Kidney glomerular epithelial cell (primary cell): ENCODE measurements around the gene ABCC6.

Experiments used
- DNase-seq: peaks from one replicate; lab custom pipeline; 2025; lab: John Stamatoyannopoulos, UW

ABCC6 gene

DNA sequence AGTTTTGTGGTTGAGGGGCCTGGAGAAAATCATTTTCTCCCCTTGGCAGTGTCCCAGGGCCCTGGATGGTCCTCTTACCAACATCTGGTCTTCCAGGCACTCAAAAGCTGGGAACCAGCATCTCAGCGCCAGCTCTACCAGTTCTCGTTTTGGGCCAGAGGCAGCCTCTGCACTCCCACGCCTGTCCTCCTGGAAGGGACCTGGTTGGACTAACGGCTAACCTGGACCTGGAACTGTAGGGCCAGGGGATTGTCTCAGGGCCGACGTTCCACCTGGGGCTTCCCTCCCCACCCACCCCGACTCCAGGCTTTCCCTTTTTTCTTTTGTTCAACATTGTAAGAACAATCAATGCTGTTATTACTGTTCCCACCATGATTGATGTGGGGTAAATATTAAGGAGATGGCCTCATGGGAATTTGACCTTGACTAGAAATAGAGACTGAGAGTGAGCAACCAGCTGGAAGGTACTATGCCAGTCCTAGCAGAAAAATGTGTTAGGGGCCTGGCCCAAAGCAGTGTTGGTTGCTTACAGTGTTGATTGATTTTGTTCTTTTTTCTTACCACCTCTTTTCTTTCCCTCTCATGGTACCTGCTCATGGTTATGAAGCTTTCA, 81.4 kb downstream of the ABCC6 start:
- DNase-seq: no peak

DNA sequence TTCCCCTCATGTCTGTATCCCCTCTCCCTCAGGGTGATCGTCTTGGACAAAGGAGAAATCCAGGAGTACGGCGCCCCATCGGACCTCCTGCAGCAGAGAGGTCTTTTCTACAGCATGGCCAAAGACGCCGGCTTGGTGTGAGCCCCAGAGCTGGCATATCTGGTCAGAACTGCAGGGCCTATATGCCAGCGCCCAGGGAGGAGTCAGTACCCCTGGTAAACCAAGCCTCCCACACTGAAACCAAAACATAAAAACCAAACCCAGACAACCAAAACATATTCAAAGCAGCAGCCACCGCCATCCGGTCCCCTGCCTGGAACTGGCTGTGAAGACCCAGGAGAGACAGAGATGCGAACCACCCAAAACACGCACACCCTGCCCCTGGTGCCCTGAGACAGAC, 82.2 kb downstream of the ABCC6 start:
- DNase-seq: no peak

DNA sequence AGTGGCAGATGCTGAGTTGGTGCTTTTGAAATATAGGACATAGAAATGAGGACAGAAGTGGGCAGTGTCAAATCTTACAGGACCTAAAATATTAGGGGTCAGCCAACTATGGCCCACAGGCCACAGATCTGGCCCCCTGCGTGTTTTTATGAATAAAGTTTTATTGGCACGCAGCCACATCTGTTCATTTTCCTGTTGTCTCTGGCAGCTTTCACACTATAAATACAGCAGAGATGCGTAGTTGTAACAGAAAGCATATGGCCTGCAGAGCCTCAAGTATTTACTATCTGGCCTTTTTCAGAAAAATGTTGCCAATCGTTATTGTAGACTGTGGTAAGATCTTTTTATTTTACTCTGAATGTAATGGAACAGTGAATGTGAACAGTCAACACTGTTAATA, 82.8 kb downstream of the ABCC6 start:
- DNase-seq: no peak

DNA sequence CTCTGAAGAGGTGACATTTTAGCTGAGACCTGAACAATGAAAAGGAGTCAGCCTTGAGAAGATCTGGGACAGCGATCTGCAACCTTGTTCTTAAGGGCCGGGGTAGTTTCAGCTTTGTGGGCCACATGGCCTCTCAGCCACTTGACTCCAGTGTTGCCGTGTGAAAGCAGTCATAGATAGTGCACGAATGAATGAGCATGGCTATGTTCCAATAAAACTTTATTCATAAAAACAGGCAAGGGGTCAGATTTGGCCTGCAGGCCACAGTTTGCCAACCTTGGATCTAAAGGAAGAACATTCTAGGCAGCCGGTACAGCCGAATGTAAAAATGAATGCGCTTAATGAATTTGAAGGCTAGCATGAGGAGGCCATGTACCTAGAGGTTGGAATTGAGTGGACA, 83.5 kb downstream of the ABCC6 start:
- no peak for DNase-seq

DNA sequence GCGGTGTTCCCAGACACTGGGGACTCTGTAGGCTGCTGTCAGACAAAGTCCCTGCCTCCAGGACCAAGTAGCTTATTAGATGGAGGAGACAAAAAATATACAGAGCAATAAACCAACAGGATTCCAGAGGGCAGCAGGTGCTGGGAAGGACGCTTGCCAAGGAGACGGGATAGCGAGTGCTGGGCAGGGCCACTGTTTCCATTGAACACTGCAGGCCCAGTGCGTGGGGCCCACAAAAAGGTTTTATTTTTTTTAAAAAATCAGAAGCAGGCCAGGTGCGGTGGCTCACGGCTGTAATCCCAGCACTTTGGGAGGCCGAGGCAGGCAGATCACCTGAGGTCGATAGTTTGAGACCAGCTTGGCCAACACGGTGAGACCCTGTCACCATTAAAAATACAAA, 84.2 kb downstream of the ABCC6 start:
- DNase-seq: no peak

DNA sequence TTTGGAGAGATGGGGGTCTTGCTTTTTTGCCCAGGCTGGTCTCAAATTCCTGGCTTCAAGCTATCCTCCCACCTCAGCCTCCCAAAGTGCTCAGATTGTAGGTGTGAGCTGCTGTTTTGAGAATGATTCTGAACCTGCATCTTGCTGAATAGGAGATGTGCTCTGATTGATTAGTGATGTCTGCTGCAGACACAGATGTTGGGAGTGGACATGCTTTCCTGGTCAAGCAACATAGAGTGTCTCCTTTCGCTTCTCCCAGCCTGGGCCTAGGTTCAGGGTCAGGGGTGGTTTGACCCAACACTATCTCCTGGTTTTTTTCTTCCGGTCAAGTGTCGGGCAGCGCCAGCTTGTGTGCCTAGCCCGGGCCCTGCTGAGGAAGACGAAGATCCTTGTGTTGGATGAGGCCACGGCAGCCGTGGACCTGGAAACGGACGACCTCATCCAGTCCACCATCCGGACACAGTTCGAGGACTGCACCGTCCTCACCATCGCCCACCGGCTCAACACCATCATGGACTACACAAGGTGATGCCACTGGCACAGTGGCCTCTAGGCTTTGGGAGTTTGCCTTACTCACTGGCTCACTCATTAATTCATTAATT, 85.2 kb downstream of the ABCC6 start:
- DNase-seq: no peak

DNA sequence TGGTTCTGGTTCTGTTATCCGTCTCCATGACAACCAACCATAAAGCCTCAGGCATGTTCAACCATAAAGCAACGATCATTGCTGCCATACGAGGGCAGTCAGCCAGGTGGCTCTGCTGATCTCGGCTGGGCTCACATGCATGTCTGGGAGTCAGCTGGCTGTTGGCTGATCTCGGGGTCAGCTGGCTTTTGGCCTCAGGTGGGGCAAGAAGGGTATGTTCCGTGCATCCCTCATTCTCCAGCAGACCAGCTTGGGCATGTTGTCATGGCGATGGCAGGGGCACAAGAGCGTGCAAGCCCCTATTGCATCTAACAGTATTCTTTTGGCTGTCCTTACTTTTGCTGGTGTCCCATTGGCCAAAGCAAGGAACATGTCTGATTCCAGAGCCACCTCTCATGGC, 86.2 kb downstream of the ABCC6 start:
- DNase-seq: no peak

DNA sequence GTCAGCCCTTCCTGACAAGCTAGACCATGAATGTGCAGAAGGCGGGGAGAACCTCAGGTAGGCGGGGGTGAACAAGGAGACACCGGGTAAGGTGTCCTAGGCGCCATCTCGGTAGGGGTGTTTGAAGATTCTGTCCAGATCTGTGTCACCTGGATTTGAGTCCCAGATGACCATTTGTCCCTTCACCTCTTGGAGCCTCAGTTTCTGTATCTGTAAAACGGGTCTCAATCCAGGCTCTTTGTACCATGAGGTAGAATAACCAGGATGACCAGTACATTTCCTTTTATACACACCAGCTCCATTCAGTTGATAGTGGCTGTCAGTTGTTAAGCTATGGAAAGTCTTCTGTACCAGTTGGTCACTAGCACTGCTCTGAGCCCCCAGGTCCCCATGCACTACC, 86.7 kb downstream of the ABCC6 start:
- DNase-seq: no peak

DNA sequence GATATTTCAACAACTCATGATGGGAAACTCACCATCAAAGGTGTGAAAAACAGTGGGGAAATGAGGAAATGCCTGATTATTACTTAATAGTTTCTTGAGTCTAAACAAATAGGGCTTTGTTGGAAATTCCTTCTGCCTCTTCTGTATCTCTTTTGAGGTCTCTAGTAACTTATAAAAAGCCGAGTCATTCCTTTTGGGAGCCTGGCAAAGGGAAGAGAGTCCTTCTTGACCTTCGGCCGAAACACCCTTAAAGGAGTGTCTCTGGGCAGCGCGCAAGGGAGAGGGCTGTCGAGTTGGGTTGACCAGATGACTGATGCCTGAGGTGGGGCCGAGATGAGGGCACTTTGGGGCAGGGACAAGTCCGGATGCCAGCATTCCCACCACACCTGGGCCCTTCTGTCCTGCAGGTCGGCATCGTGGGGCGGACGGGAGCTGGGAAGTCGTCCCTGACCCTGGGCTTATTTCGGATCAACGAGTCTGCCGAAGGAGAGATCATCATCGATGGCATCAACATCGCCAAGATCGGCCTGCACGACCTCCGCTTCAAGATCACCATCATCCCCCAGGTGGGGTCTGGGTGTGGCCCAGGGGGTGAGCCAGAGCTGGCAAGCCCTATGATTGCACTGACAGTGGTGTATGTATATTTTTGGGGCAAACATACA, 89.2 kb downstream of the ABCC6 start:
- DNase-seq: no peak

DNA sequence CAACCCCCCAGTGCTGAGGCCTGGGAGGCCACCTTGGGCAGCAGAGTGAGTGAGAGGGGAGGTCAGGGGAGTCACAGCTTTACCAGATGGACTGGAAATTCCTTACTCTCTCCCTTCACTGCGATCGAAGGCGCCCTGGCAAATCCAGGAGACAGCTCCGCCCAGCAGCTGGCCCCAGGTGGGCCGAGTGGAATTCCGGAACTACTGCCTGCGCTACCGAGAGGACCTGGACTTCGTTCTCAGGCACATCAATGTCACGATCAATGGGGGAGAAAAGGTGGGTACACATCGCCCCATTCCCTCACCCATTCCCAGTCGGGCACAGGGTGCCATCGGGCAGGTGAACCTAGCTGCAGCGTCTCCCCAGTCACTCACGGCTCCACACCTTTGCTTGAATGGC, 91.6 kb downstream of the ABCC6 start:
- DNase-seq: no peak

DNA sequence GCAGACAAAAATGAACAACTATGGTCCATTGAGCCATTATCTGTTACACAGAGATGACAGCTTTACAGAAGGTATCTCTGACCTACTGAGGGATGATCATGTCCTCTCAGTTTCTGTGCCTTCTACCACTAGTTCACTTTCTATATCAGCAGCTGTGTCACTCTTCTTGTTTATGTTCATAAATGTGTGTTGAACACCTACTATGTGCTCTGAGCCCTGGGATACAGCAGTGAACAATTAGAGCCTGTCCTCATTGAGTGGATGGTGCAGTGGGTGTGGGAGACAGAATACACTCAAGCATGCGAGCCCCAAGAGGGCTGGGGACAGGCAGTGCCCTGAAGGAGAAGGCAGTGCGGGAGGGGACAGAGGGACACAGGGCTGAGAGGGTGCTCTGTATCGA, 92.1 kb downstream of the ABCC6 start:
- DNase-seq: no peak

DNA sequence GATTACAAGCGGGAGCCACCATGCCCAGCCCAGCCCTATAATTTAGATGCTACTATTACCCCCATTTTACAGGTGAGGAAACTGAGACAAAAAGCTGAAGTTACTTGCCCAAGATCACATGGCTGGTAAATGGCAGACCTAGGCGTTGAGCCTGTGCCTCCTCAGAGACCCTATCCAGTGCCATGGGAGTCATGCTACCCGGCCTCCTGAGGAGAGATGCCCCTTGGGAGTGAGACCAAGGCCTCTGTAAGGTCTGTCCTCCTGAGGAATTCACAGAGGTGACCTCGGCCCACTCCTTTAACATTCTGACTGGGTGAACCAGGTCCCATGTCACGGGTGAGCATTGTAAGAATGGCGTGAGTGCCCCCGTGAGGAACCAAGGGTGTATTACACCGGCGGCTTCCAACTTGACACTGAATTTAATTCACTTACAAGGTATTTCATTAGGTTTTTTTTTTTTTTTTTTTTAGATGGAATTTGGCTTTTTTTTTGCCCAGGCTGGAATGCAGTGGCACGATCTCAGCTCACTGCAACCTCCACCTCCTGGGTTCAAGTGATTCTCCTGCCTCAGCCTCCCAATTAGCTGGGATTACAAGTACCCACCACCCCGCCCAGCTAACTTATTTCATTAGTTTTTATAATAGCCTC, 95.7 kb downstream of the ABCC6 start:
- DNase-seq: peak; percentile 11

DNA sequence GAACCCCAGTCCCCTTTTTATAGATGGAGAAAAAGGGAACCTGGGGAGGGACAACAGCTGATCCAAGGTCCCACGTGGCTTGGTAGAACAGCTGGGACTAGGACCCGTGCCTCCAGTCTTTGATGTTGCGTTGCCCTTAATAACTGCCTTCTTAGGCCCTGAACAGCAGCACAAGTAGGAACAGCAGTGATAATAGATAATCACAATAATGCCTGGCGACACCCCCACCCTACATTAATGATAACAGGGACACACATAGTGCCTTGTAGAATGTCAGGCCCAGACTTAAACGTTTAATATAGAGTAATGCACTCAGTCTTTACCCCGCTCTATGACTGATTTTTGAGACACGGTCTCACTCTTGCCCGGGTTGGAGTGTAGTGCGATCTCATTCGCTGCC, 96.4 kb downstream of the ABCC6 start:
- DNase-seq: no peak

DNA sequence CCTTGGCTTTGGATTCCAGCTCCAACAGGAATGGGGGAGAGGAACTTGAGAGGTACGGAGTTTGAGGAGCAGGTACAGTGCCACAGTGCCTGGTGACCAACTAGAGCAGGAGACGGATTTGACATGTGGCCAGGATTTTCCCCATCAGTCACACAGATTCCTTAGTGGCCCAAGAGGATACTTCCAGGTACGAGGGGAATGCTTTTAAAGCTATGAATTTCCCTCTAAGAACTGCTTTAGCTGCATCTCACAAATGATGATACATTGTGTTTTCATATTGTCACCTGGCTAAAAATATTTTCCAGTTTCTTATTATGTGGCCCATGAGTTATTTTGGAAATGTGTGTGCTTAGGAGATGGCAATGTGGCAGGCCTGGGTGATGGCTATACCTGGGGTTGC, 98.3 kb downstream of the ABCC6 start:
- DNase-seq: no peak

DNA sequence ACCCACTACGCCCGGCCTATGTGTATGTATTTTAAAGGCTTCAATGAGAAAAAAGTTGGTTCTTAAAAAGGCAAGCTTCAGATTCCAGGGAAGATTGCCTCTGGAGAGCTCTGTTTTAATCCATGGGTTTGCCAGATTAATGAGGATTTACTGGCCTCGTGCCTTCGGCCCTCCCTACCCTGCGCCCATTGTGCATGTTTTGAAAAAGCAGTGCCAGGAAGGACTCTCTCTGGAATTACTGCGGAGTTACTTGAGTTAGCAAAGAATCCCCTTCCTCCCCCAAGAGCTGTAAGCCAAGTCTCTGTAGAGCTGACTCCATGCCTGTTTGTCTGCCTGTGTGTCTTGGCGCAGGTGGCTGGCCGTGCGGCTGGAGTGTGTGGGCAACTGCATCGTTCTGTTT, 98.9 kb downstream of the ABCC6 start:
- DNase-seq: no peak

DNA sequence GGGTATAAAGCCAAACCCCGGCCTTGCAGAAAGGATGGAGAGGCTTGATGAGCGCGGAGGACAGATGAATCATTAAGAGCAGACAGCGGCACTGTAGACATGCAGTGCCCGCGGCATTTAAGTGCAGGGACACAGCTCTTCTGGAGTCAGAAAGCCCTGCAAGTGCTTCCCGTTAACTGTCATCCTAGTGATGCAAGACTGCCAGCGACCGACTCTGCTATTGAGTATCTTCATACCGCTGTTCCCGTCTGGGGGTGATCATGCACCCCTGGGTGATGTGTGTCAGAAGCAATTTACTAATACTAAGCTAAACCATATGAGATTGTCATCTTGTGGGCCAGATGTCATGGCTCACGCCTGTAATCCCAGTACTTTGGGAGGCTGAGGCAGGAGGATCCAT, 101.0 kb downstream of the ABCC6 start:
- DNase-seq: no peak

DNA sequence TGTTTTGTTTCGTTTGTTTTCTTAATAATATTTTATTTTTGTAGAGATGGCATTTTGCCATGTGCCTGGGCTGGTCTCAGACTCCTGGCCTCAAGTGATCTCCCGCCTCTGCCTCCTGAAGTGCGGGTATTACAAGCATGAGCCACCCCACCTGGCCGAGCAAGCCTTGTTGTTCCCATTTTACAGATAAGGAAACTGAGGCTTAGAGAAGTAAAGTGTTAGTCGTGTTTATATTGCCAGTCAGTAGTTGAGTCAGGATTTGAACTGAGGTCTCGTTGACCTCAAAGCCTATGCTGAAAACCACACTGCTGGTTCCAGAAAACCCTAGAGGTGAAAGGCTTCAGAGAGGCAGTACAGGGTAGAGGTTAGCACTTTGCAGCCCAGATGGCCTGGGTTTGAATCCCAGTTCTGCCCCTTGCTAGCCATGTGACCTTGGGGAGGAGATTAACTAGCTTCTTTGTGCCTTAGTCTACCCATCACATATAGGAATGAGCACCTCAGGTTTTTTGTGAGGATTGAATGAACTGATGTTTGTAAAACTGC, 102.0 kb downstream of the ABCC6 start:
- DNase-seq: no peak

DNA sequence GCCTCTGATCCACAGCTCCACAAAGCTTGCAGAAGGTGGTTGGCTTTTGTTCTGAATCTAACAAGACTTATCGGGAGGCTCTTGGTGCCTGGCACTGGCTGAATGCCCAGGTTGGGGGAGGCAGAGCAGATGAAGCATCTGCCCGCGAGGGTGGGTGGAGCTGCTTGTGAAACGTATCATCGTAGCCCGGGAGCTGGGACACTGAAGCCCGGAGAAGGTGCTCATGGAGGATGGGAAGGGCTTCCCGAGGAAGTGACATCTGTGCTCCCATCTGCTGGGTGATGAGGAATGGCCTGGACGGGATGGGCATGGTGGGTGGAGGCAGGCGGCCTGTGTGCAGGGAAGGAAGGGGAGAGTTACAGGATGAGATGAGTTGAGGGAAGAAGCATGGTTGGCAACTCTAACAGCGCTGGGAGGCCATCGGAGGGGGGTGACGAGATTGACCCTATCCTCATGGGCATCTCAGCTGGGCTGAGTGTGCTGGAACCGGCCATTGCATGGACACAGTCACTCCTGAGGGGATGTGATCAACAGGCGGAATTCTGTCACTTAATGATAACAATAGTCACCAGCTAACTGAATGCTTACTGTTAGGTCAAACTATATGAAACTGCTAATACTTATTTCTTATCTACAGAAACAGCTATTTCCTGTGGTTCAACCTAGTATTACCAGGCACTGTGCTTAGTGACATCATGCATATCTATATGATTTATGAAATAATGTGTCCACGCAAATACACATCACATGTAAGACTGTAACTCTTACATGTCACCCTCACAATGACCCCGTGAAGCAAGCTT, 102.7 kb downstream of the ABCC6 start:
- DNase-seq: peak; percentile 14

DNA sequence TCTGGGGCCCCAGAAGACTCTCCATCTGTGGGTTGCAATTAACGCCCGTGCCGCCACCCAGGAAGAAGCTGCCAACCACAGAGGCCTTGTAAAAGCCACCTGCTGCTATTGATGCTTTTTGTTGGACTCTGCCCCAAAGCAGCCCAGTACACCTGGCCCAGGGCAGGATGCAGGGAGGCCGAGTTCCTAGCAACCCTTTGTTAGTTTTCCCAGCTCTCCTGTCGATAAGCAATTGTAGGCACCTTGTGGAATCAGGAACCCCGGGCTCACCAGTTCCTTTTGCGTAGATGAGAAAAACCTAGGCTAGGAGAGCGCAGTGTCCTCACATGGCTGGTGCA, 103.3 kb downstream of the ABCC6 start:
- DNase-seq: no peak

DNA sequence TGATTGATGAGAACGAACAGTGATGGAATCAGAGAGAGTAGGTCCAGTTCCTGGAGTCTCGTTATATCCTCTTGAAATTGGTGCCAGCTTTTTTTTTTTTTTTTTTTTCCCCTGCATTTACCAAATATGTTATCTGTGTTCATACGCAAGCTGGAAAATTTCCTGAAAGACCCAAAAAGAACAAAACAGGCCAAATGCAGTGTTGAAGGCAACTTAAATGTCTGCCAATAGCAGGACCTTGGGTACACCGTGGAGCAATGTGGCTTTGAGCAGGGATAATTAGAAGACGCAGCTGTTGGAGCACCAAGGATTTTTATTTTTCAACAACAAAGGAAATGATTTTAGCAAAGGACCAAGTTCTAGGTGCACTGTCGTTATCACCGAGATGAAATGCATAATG, 105.0 kb downstream of the ABCC6 start:
- DNase-seq: no peak

DNA sequence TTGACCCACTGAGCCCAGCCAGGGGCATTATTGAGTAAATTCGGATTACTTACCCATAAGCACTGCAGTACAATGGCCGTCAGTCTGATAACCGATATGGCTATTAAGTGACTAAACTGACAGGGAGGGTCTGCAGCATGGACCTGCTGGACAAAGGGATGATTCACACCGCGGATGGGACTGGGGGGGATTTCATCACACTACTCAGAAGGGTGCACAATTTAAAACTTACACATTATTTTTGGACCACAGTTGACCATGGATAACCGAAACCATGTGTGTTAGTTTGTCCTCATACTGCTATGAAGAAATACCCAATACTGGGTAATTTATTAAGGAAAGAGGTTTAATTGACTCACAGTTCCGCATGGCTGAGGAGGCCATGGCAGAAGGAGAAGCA, 106.5 kb downstream of the ABCC6 start:
- DNase-seq: no peak

DNA sequence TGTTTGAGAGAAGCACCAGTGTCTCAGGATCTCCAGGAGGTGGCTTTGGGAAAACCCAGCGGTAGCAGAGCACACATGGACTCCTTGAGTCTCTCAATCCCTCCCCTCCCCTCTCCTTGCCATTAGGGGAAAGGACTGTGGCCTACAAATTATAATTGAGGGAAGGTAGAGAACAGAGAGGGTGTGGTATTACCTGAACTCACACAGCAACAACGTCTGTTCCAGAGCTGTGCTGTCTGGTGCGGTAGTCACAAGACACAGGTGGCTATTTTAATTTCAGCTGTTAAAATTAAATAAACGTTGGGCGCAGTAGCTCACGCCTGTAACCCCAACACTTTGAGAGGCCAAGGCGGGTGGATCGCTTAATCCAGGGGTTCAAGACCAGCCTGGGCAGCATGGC, 110.2 kb downstream of the ABCC6 start:
- no peak for DNase-seq
